ENCODE measurements around the gene KRTAP10-3. TPM values are rescaled to one million over a fixed set of nuclear protein-coding genes. Genes with fewer than 3 reads are reported as not detected.

KRTAP10-3 gene
- total RNA-seq, 4 donors from 2014 or later = not detected

GRCh38 chr21:44510109-44510507, 48.5 kb downstream of the KRTAP10-3 start:
- peaks cover 22 to 37% (median 33%) of the 10 kb centered on the region in 3 donors for H3K27me3 ChIP-seq
- H3K36me3 ChIP-seq = no peaks in the 10 kb centered on the region
- in situ Hi-C loops (cut with MboI; ENCODE audit: low sequenced_read_pairs in 4 of 4) (loop anchor here in 1 of 4 donors (25.0 kb wide), 1 partner anchor 277 kb away; no protein-coding TSS in a partner anchor), intact Hi-C loops (cut with DNase I; ENCODE audit: low total_unique reads) (loop anchor here (2.0 kb wide), 1 partner anchor 283 kb away; no protein-coding TSS in a partner anchor)
- no peaks in the 10 kb centered on the region for H3K9me3 ChIP-seq
- no peak for ATAC-seq
- TF ChIP-seq POLR2A (IDR thresholded peaks at IDR 0.05) (no peak), CTCF (IDR thresholded peaks at IDR 0.05 in 4 of 5, conservative IDR thresholded peaks at IDR 0.05 in 1 of 5) (no peak)
- no peak overlapping the region for H3K27ac ChIP-seq
- DNase-seq = no peak
- H3K4me3 ChIP-seq = no peak overlapping the region
- H3K4me1 ChIP-seq = no peaks in the 10 kb centered on the region

GRCh38 chr21:44509539-44509938, 49.1 kb downstream of the KRTAP10-3 start:
- Histone ChIP-seq H3K27ac (no peak overlapping the region), H3K27me3 (peaks cover 22 to 37% (median 33%) of the 10 kb centered on the region in 3 donors), H3K9me3 (no peaks in the 10 kb centered on the region), H3K4me3 (no peak overlapping the region), H3K36me3 (no peaks in the 10 kb centered on the region), H3K4me1 (no peaks in the 10 kb centered on the region)
- ATAC-seq (peak in 1 of 2 donors; percentile 71), DNase-seq (peak; percentile 7 to 62)
- TF ChIP-seq POLR2A (IDR thresholded peaks at IDR 0.05) (no peak), CTCF (IDR thresholded peaks at IDR 0.05 in 4 of 5, conservative IDR thresholded peaks at IDR 0.05 in 1 of 5) (no peak)
- in situ Hi-C loops (cut with MboI; ENCODE audit: low sequenced_read_pairs in 4 of 4) (loop anchor here in 1 of 4 donors (25.0 kb wide), 1 partner anchor 278 kb away; no protein-coding TSS in a partner anchor), intact Hi-C loops (cut with DNase I; ENCODE audit: low total_unique reads) (loop anchor here (10.0 kb wide), 1 partner anchor 425 kb away; no protein-coding TSS in a partner anchor)

- Histone ChIP-seq H3K27me3 (peaks cover 22 to 37% (median 33%) of the 10 kb centered on the region in 3 donors), H3K9me3 (no peaks in the 10 kb centered on the region), H3K4me1 (no peaks in the 10 kb centered on the region), H3K36me3 (no peaks in the 10 kb centered on the region), H3K4me3 (no peak overlapping the region), H3K27ac (no peak overlapping the region)
- no peak for ATAC-seq
- no peak for DNase-seq
- intact Hi-C loops (cut with DNase I; ENCODE audit: low total_unique reads) (loop anchor here (10.0 kb wide), 1 partner anchor 426 kb away; no protein-coding TSS in a partner anchor), in situ Hi-C loops (cut with MboI; ENCODE audit: low sequenced_read_pairs in 4 of 4) (loop anchor here in 1 of 4 donors (25.0 kb wide), 1 partner anchor 278 kb away; no protein-coding TSS in a partner anchor)
- TF ChIP-seq CTCF (IDR thresholded peaks at IDR 0.05 in 4 of 5, conservative IDR thresholded peaks at IDR 0.05 in 1 of 5) = no peak
- TF ChIP-seq POLR2A (IDR thresholded peaks at IDR 0.05) = no peak
Observed at GRCh38 chr21:44508711-44509445, 49.7 kb downstream of the KRTAP10-3 start.

GRCh38 chr21:44508426-44508710, 50.2 kb downstream of the KRTAP10-3 start:
- intact Hi-C loops (cut with DNase I; ENCODE audit: low total_unique reads) = loop anchor here (10.0 kb wide), 1 partner anchor 426 kb away; no protein-coding TSS in a partner anchor
- H3K27me3 ChIP-seq = peaks cover 22 to 37% (median 33%) of the 10 kb centered on the region in 3 donors

More at GRCh38 chr21:44508426-44508710, 50.2 kb downstream of the KRTAP10-3 start:
- no peaks in the 10 kb centered on the region for H3K36me3 ChIP-seq
- no peaks in the 10 kb centered on the region for H3K4me1 ChIP-seq
- H3K27ac ChIP-seq = no peak overlapping the region
- ATAC-seq (no peak), DNase-seq (no peak)
- no peak for TF ChIP-seq POLR2A (IDR thresholded peaks at IDR 0.05)
- TF ChIP-seq CTCF (IDR thresholded peaks at IDR 0.05 in 4 of 5, conservative IDR thresholded peaks at IDR 0.05 in 1 of 5) = no peak
- in situ Hi-C loops (cut with MboI; ENCODE audit: low sequenced_read_pairs in 4 of 4) = loop anchor here in 1 of 4 donors (25.0 kb wide), 1 partner anchor 279 kb away; no protein-coding TSS in a partner anchor
- H3K4me3 ChIP-seq = no peak overlapping the region
- H3K9me3 ChIP-seq = no peaks in the 10 kb centered on the region

Other genes starting within 250 kb of the KRTAP10-3 start
- 10 to 100 TPM; 10.6 to 23.0 (median 20.0) TPM for gene CFAP410, start 219.4 kb downstream of the KRTAP10-3 start, total RNA-seq
- under 1 TPM; 0.15 to 0.52 (median 0.44) TPM for gene TRPM2, start 205.2 kb downstream of the KRTAP10-3 start, total RNA-seq
- under 1 TPM; 0.36 to 0.70 (median 0.55) TPM for gene LRRC3, start 103.3 kb downstream of the KRTAP10-3 start, total RNA-seq
- gene KRTAP10-1, start 18.6 kb downstream of the KRTAP10-3 start, total RNA-seq = not detected
- not detected for gene KRTAP10-2, start 7.3 kb downstream of the KRTAP10-3 start, total RNA-seq
- not detected for gene KRTAP10-4, start 14.9 kb upstream of the KRTAP10-3 start, total RNA-seq
- not detected for gene KRTAP10-5, start 21.8 kb upstream of the KRTAP10-3 start, total RNA-seq
- not detected for gene KRTAP10-6, start 33.7 kb upstream of the KRTAP10-3 start, total RNA-seq
- gene KRTAP10-7, start 41.8 kb upstream of the KRTAP10-3 start, total RNA-seq = not detected
- not detected for gene KRTAP10-8, start 53.3 kb upstream of the KRTAP10-3 start, total RNA-seq
- gene KRTAP10-9, start 68.3 kb upstream of the KRTAP10-3 start, total RNA-seq = not detected
- gene KRTAP10-10, start 78.6 kb upstream of the KRTAP10-3 start, total RNA-seq = not detected
- gene KRTAP10-11, start 87.6 kb upstream of the KRTAP10-3 start, total RNA-seq = not detected
- not detected for gene KRTAP12-4, start 95.9 kb upstream of the KRTAP10-3 start, total RNA-seq
- gene KRTAP12-3, start 99.1 kb upstream of the KRTAP10-3 start, total RNA-seq = not detected
- gene KRTAP12-2, start 108.1 kb upstream of the KRTAP10-3 start, total RNA-seq = not detected
- gene KRTAP12-1, start 123.4 kb upstream of the KRTAP10-3 start, total RNA-seq = not detected
- gene KRTAP10-12, start 138.4 kb upstream of the KRTAP10-3 start, total RNA-seq = not detected
- not detected for gene TSPEAR, start 152.8 kb upstream of the KRTAP10-3 start, total RNA-seq
- gene UBE2G2, start 243.0 kb upstream of the KRTAP10-3 start, total RNA-seq = 10 to 100 TPM; 64.2 to 83.8 (median 73.3) TPM

Measured in gastrocnemius medialis (tissue), 4 donors.